Amniotic epithelial cell (primary cell): ENCODE data around the gene KCNQ5.
"Not testable (repeated sequence)": the region's sequence is repeated elsewhere in the genome, so short reads cannot be mapped to it uniquely, and the experiment has no call there.

ENCODE experiments used
- DNase-seq: peaks from one replicate; pipeline ENCODE4 v3.0.0-alpha.2; 2010; ENCODE audit warnings: low read depth

The KCNQ5 gene

DNA sequence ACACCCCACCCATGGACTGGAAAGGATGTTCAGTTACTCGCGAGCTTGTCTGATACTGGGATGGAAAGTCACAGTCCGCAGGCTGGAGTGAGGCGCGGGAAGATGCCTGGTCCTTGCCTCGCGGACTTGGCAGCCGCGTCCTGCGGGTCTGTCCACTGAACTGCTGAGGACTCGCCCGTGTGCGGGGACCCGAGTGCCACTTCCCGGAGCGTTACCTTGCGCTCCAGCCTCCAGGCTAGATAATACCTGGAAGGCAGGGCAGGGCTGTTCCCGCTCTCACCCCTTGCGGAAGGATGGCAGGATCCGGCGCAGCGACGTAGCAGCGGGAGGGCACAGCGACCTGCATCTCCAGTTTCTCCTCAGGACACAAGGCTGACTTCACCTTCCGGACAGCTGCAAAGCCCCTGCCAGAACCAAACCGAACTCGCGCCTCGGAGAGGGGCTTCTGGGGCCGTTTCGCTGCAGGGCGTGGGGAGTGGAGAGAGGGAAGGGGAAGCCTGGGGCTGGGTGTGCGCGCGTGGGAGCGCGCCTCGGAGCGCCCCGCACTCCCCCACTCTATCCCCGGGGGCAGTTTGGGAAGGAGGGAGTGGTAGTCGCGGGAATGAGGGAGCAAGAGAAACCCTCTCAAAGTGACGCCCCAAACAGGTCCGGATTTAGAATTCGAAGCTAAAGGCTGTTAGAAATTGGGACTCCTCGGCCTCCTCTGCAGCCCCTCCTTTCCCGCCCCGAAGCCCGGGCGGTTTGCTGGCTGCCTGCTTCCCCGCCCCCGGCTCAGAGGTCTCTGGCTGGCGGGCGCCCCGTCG, at the start of gene KCNQ5:
Gene KCNQ5 (plus strand): TSS at position 774 of the 803 bp plus-strand sequence.
- no peak for DNase-seq

GRCh38 chr6:72579865-72580264, 42.0 kb upstream of the KCNQ5 start:
- peak; percentile 9 for DNase-seq

DNA sequence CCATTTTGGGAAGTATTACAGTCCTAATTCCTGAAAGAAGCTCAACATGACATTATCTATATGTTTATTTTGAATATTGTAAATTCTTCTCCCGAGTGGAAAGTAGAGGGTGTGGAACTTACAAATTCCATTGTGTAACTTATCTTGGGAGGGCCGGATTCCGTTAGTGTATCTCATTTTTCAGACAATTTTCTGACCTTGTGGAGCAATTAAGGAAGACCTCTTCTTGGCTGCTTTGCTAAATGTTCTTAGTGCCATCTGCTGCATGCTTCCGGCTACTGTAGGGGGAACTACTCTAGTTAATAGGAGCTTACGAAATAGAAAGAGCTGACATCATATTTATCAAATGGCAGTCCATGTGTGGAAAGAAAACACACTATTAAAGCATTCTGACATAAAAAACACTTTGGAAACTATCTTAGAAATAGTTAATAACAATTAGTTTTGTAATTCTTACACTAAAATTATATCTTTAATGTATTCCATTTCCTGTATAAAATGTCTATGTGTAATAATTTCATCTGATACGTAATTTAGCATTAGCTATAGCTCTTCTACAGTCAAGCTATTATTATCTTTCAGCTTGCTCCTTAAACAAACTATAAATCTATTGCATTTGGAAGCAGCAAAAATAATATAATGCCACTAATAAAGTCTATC, 41.5 kb upstream of the KCNQ5 start:
- peak; percentile 90 for DNase-seq

- DNase-seq, result not testable (repeated sequence)
Measured at GRCh38 chr6:72580950-72581349, 40.9 kb upstream of the KCNQ5 start.

GRCh38 chr6:72588155-72588554, 33.7 kb upstream of the KCNQ5 start:
- DNase-seq, result no peak

DNA sequence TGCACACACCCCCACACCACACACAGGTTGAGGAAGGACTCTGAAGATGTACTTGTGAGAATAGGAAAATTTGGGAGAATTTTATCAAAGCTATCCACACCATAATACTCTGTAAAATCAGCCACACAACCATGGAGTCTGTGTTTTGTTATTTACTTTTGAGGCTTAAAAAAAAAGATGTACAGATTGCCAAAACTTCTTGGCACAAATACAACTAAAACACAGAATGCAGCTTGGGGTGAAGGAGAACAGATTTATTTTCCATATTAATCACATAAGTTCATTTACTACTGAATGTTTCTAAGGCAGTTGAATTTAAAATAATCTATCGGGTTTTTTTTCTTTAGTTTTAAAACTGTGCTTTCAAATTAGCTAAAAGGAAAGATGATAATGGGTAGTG, 32.8 kb upstream of the KCNQ5 start:
- DNase-seq, result no peak

DNA sequence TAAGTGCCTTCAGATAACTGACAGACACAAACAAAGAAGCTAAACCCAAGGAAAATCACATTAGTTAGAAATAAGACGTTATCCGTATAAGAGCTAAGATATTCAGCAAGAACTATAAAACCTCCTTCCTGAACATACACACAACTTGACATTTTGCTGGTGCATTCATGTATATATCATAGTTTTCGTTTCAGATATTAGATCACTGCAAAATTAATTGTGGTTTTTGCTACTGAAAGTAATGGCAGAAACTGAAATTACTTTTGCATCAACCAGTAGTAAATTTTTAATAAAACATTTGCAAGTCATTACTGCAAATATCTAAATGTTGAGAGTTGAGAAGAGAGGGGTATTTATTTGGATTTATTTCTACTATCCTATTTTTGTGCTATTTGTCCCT, 26.1 kb upstream of the KCNQ5 start:
- DNase-seq, result no peak

GRCh38 chr6:72616406-72617015, 5.4 kb upstream of the KCNQ5 start:
- DNase-seq, result peak; percentile 55

DNA sequence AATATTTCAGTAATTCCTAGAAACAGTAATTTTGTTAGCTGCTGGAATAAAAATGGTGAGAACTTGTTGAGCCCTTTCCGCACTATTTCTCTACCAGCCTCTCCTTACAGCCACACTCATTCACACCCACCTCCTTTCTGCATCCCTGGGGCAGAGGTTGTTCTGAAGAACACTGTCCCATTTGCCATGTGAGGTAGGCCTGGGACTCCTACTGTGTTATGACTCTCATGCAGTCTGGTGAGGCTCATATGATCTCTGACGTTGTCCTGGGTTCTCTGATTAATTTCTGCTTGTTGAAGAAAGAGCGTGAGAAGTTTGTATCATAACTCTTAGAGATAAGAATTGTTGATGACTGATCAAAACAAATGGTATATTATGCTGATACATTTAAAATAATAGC, 4.1 kb upstream of the KCNQ5 start:
- no peak for DNase-seq

- DNase-seq, result peak; percentile 17
Measured at GRCh38 chr6:72619883-72620696, 1.8 kb upstream of the KCNQ5 start.

DNA sequence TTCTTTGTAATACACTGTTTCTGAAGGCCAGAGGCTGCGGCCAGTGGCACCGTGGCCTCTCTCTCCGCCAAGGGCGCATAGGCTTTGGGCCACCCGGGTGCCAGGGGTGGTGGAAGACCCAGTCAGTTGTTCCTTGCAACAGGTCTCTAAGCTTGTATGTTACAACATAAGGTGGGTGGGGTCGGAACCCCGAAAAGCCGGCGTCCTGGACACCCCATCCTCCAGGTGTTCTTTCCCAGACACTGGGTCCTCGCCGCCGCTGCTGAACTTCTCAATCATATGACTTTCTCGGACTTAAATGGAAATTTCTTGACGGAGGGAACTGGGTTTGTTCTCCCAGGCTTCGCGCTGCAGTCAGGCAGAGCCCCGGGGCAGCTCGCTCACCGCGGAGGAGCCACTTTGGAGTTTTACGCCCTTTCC, 983 bp upstream of the KCNQ5 start:
- DNase-seq, result no peak

DNA sequence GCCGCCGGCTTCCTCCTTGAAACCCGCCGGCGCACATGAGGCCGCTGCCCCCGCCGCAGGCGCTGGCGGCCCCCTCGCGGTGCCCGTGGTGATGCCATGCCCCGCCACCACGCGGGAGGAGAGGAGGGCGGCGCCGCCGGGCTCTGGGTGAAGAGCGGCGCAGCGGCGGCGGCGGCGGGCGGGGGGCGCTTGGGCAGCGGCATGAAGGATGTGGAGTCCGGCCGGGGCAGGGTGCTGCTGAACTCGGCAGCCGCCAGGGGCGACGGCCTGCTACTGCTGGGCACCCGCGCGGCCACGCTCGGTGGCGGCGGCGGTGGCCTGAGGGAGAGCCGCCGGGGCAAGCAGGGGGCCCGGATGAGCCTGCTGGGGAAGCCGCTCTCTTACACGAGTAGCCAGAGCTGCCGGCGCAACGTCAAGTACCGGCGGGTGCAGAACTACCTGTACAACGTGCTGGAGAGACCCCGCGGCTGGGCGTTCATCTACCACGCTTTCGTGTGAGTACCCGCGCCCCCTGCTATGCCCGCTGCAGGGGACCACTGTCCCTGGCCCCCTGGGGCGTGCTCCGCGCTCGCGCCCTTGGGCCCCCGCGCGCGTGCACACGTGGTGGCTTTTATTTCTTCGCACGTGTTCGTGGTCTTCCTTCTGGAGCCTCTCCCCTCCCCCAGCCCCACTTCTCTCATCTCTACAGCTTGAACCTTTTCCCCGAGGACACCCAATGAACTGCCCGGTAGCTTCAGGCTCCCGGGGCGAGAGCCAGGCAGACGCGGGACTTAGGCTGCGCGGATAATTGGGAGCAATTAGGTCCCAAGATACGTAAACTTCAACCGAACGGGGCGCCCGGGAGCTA, 453 bp downstream of the KCNQ5 start:
- peak; percentile 25 for DNase-seq

GRCh38 chr6:72623808-72624207, 1.9 kb downstream of the KCNQ5 start:
- DNase-seq, result peak; percentile 20

DNA sequence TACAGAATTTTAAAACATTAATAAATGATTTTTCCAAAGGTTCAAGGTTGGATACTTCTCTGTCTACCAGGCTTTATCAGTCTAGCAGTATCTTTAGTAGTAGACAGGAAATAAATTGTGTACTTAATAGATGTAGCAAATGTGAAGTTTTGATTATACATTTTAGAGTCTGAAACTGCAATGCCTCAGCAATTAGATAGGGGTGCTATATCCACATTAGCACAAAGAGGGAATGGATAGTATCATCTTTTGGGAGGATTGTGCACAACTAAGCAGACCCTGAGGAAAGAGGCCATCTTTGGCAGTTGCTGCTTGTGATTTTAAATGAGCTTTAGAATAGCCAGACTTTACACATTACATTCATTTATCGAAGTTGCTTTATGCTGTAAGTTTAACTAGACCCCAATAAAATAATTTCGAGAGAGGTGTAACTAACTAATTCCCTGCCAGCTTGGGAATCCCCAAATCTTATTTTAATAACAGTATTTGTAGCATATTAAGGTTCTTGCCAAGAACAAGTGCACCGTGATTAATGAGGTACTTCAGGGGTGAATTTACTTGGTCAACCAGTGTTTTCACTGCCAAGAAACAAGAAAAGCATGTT, 2.8 kb downstream of the KCNQ5 start:
- DNase-seq, result peak; percentile 29

DNA sequence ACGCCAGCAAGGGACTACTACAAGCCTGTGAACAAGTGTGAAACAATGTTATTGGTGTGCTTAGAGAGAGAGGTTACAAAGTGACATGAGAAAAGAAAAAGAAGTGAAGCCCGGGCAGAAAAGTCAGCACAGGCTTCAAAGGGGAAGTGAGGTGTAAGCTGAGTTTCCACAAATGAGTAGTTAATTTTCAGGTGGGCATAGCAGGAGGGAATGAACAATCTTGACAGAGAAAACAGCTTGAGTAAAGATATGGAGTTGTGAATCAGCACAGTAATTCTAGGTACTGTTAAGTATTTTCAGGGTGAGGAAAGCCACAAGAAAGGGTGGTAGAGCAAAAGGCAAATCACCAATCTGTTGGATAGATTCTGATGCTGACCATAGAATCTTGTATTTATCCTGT, 4.3 kb downstream of the KCNQ5 start:
- no peak for DNase-seq

DNA sequence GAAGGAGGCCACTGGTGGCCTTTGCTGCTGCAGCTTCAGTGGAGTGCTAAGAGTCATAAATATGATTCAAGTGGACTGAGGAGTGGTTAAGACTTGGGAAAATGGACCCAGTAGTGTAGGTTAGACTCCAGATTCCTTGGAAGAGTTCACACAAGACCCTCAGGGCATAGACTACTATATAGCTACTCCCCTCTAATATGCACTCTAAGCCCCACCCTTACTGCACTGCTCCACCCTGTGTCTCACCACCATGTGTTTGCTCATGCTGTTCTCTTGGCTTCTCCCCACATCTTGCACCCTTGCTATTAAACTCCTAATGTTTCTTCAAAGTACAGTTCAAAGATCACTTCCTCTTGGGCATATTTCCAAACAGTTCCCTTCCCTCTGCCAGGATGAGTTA, 5.7 kb downstream of the KCNQ5 start:
- DNase-seq, result no peak

DNA sequence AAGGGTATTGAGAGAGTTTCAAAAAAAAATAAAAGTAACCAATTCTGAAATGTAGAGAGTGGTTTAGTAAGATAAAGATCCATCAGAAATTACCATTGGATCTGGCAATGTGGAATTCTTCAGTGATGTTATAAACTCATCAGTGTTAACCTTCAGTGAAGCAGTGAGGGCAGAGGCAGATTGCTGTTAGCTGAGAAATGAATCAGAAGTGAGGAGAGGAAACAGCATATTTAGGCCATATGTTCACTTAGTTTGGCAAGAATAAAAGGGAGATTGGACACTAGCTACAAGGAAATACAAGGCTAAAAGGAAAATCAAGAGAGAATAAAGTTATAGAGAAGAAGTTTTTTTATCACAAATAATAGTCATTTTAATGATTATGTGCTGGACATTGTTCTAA, 9.6 kb downstream of the KCNQ5 start:
- no peak for DNase-seq

GRCh38 chr6:72635636-72636035, 13.8 kb downstream of the KCNQ5 start:
- DNase-seq, result no peak

DNA sequence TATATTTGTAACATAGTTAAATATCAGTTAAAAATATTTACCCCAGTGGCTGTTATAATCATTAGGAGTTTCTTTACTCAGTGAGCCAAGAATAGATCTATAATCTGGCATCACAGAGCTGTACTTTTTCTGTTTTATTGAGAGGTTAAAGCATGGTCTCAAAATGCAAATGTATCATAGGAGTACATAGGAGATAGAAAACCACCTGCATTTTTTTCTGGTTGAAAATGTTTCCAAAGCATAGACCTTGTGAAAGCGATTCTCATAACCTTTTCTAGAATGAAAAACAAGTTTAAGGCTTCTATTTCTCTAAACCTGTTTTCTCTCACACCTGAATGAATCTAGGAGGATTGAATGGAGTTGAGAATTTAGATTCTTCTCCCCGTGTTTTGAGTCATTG, 14.4 kb downstream of the KCNQ5 start:
- no peak for DNase-seq

- DNase-seq, result no peak
Measured at GRCh38 chr6:72636786-72637185, 14.9 kb downstream of the KCNQ5 start.
